SH-SY5Y (cell line): ENCODE results near the gene WWOX.

Experiments used
- GATA2 ChIP-seq: IDR thresholded peaks from 2 replicates; pipeline ENCODE4 v1.6.1; 2011; ENCODE audit warnings: mild to moderate bottlenecking, low read depth, low read length
- GATA3 ChIP-seq: IDR thresholded peaks from 2 replicates; pipeline ENCODE4 v1.6.1; 2011; ENCODE audit warnings: low read depth, mild to moderate bottlenecking, low read length, moderate library complexity

DNA sequence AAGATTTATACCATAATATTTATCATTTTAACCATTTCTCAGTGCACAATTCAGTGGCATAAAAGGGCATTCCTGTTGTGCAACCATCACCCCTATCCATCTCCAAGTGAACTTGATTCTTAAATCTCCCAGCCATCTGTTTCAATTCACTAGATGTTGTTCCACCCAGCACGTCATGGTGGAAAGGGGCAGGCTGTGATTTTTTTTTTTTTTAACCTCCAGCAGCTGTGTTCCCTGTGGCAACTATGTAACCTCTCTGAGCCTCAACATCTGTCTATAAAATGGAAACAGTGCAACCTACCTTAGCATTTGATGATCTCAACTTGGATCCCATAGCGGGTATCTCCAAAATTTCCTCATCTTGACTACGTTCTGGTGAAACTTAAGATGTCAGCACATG, 604.5 kb downstream of the WWOX start:
- no peak for TF ChIP-seq GATA2
- no peak for TF ChIP-seq GATA3
